HG02938 (cell line): ENCODE results near the gene PPM1H.
"Not testable (repeated sequence)": the region's sequence is repeated elsewhere in the genome, so short reads cannot be mapped to it uniquely, and the experiment has no call there.

ENCODE experiments used
- ATAC-seq: cut with Tn5 transposase; IDR thresholded peaks from one replicate; pipeline ENCODE4 v1.9.1; 2021; ENCODE audit warnings: mild to moderate bottlenecking, moderate library complexity; ENCODE audit not compliant: unreplicated experiment

Gene PPM1H

DNA sequence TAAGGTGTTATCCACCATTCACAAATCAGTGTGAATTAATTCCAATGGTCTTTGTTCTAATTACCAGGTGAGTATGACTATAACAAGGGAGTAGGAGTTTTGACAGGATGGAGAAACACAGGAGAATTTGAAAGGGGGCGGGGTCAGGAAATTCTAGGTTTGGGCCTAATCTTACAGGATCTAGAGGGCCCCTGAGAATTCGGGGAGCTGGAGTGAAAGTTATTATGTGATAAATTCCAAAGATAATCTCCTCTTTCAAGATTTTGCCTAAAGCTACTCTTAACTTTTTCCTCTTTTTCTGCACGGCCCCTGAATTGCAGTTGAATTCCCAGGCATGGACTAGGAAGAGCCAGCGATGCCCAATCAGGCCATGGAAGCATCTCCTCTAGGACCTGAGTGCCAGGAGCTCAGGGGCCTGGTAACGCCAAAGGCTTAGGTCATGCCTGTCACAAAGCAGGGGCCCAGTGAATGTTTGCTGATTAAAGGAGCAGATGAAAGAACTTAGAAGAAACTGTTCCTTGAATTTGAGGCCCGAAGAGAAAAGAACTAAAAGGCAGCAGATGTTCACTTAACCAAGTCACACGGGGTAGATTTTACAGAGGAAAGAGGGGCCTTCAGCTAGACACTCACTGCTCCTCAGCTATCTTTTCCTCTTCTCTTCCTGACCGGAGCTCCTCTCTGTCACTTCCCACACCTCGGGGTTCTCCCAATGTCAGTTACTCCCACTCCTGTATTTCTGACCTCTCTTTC lies 195.5 kb downstream of the PPM1H start:
- no peak for ATAC-seq

DNA sequence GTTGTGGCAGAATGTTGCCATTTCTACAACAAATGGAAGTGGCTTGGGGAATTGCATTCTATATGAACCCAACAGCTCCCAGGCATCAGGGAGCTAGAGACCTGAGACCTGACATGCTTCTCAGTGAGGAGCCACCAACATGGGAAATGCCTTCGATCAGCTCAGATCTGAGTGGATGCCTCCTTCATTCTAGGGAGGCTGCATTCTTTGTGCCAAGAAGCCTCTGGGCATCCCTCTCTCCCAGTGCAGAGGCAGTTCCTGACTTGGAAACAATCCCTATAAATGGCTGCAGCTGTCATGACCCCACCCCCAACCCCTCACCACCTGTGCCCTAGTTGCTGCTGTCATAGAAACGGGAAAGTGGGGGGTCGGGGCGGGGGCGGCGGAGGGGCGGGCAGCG lies 196.3 kb downstream of the PPM1H start:
- ATAC-seq = no peak

DNA sequence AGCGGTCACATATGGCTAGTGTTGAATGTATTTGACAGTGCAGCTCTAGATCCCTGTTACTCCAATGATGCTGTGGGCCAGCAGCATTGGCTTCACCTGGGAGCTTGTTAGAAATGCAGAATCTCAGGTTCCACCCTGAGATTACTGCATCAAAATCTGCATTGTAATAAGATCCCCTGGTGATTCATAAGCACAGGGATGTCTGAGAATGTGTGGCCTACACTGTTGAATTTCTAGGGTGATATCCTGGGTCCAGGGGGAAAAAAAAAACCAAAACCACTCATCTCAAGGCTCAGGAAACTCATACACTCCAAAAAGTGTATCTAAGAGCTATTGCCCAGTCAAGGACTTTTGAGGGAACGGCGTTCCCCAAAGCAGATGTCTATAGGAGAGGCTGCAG lies 196.8 kb downstream of the PPM1H start:
- ATAC-seq = no peak

DNA sequence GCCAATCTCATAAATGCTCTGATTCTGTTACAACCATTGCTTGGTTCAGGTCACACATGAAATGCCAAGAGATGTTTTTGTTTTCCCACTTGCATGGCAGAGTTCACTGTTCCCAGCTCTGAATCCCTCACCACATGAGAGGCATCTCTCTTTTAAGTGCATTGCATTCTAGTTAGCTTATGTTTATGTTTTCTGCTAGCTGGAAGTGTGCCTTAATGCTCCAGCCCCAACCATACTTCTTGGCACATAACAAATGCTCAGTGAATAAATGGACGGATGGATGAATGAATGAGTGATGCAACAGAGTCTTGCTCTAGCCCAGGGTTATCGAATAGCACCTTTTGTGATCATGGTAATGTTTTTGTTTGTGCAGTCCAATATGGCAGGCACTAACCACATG lies 197.3 kb downstream of the PPM1H start:
- ATAC-seq = no peak

DNA sequence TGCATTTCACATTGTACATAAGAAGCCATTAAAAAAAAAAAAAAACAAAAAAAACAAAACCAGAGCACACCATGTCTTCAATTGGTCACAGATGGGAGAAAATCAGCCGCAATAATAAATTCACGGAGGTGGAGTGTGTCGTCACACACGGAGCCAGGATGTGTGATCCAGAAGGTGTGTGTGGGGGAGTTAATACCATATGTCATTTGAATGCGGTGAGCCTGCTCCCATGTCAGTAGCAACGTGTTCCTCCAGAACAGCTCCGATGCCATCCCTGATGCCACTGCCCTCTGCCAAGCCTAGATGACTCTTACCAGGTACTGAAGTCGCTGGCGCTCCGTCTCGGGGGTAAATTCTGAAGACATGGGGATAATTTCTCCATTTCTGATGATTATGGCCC lies 197.8 kb downstream of the PPM1H start:
- no peak for ATAC-seq

DNA sequence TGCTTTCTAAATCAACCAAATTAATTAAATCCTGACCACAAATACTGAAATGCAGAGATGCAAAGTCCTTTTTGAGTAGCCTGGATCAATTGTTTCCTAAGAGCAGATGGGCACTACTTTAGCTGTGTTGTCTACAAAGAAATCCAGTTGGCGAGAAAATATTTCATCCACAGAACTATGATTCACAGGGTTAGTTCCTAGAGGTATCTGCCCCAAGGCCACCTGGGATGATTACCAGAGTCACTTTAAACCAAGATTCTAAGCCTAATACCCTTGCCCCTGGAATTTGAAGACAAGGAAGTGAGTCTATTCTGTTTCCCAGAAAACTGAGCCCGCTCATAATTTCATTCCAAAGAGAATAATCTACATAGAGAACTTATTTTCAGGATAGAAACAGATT lies 198.4 kb downstream of the PPM1H start:
- ATAC-seq = no peak

DNA sequence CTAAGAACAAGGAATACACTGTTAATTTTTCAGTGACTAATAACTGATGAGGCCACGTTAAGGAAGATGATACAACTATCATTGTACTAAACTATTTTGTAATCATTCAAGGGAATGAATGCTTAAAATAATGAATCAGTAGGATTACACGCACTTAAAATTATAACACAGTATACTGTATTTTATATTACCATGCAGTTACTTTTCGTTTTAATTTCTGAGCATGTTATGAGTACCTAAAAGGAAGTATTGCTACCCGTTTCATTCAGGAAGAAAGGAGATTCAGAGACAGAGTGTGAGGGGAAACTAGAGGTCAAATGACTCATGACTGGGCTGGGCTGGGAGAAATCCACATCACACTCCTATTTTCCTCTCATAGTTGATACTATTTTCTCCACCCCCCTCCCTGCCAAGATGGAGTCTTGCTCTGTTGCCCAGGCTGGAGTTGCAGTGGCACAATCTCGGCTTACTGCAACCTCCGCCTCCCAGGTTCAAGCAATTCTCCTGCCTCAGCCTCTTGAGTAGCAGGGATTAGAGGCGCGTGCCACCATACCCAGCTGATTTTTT lies 202.0 kb downstream of the PPM1H start:
- no peak for ATAC-seq

DNA sequence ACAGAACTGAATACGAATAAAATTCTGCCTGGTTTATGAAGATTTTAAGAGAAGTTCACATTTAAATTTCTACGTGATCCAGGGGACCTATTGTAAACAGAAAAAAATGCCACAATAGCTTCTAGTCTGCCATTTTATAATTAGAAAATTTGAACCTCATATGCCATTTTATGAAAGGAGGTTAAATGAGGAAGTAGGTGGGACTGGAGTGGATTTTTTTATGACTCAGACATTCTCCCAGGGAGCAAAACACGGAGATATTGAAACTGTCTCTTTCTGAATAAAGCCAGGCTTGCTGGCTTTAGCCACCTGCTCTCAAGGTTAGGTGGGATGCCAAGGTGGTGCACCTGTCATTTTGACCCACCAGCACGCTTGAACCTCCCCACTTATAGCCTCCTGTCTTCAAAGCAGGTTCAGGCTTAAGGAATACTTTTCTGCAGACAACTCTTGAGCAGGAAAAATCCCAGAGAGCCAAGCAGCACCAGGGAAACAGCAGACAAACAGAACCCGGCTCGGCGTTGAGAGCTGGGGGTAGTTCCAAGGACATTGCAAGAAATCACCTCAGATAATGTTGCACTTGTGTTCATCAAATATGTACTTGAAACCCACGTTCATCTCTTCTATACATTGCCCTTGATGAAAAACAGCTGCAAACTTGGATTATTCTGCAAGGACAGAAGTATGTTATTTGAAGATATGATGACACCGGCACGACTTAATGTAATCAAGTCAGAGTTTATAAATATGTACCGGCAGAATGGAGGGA lies 203.7 kb downstream of the PPM1H start:
- ATAC-seq = no peak

DNA sequence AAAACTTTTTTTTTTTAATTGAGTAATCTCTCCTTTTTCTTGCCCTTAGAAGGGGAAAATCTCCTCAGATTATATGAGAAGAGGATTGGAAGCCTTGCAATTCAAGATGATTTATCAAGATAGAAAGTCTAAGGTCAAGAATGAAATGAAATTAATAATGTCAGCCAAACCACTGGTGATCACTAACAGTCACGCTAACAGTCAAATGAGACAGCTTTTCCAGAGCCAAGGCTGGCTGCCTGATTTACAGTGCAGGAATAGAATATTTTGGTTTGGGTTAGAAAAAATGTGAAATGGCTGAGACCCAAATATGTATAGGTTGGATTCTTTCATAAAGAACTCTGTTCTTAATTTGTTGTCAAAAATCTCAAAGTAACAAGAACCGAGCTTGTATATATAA lies 204.3 kb downstream of the PPM1H start:
- no peak for ATAC-seq

DNA sequence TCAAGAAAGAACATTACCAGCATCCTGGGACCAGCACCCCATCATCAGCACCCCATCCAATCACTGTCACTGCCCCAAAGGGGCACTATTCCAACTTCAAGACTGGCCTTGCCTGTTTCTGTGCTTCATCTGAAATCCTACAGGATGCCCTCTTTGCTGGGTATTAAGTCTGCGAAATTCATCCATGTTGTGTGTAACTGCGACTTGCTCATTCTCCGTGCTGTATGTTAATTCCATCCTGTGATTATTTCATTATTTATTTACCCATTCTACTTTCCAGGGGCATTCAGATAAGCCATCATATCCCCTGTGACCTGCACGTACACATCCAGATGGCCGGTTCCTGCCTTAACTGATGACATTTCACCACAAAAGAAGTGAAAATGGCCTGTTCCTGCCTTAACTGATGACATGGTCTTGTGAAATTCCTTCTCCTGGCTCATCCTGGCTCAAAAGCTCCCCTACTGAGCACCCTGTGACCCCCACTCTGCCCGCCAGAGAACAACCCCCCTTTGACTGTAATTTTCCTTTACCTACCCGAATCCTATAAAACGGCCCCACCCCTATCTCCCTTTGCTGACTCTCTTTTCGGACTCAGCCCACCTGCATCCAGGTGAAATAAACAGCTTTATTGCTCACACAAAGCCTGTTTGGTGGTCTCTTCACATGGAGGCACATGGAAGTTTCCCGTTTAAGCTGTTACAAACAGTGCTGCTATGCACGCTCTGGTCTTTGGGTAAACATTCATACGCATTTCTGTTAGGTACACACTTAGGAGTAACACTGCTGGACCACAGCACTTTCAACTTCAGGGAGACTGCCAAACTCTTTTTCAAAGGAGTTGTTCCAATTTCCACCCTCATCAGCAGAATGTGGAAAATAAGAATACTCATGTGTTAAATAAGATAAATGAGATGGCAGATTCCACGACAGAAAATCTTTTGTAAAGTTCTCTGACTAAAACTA lies 205.1 kb downstream of the PPM1H start:
- ATAC-seq = not testable (repeated sequence)

DNA sequence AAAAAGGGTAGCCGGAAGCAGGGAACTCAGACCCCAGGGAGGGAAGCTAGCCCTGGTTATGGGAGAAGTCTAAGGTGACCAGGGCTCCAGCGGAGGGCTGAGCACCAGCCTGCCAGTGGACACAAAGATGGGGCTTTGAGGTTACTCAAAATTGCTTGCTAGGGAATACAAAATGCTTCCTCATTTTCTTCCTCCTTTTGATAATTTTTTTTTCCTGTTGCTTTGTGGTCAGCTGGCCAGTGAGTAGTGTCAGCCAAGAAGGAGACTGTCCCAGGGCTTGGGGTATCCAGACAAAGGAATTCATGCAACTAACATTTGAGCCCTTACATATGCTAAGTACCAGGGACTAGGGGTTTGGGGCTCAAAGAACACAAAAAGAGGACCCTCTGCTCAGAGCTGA lies 206.2 kb downstream of the PPM1H start:
- no peak for ATAC-seq

DNA sequence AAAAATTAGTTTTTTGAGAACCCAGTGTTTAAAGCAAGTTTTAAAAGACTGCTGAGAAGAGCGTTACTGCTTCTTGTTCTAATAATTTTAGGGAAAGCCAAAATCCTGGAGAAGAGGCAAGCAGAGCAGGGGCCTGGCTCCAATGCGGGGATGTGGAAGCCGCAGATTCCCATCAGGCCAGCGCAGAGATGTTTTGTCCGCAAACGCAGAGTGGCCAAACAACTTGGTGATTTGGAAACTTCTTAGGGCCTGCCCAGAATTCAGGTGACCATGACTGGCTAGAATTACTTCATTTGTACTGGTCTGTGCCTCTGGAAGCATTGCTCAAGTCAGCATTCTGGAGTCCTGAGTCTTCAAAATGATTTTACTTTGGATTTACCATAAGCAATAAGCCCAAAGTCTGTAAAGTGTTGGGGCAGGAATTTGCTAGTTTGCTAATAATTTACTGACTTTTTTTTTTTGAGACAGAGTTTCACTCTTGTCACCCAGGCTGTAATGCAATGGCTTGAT lies 208.4 kb downstream of the PPM1H start:
- ATAC-seq = no peak

DNA sequence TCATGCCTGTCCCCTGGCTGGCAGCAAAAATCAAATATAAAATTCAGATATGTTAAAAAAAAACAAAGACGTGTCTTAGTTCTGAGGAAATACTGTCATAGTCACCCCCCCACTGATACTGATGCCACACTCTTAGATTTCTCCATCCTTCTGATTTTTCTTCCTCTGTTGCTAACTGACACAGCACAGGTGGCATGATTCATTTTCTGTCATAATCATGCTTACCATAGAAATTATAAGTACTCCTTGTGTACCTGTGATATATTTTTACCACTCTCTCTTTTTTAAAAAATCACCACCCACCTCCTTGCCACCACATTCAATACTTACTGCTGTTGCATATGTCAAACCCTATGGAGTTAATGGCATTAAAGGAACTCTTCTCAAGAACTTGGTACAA lies 209.2 kb downstream of the PPM1H start:
- ATAC-seq = no peak

DNA sequence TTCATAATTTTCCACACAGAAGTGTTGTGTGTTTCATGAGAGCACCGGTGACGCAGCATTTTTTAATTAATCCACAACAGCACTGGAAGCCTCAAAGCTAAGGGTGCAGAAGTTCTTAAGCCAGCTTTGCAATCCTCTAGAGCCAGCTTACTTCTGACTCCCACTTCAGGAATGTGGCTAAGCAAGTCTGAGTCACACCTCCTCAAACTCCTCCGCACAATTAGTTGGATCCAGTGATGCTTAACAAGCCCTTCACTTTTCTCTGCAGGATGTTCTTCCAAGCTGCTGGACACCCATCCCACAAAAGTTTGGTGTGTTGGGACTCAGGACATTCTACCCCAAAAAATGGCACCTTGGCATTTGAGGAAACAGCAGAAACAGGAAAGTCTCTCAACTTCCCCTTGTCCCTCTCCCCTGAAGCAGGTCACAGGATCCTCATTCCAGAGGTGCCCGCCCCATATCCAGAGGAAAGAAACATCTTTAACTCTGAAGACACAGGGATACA lies 210.0 kb downstream of the PPM1H start:
- no peak for ATAC-seq

DNA sequence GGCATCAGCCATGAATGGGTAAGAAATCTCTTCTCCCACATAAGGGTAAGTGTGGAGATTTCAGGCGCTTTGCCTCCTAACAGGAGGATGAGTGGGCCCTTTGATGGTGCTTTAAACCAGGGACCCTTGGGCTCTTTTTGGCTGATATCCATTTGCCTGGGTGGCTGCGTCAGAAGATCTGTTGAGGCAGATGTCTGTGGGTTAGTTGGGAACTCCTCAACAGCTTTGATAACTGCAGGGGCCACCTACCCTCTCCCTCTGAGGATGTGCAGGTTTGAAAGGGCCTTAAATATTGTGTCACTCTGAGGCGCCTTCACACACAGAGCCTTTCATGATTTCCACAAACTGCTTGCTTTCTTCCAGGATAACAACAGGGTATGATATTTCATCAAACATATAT lies 210.7 kb downstream of the PPM1H start:
- no peak for ATAC-seq

DNA sequence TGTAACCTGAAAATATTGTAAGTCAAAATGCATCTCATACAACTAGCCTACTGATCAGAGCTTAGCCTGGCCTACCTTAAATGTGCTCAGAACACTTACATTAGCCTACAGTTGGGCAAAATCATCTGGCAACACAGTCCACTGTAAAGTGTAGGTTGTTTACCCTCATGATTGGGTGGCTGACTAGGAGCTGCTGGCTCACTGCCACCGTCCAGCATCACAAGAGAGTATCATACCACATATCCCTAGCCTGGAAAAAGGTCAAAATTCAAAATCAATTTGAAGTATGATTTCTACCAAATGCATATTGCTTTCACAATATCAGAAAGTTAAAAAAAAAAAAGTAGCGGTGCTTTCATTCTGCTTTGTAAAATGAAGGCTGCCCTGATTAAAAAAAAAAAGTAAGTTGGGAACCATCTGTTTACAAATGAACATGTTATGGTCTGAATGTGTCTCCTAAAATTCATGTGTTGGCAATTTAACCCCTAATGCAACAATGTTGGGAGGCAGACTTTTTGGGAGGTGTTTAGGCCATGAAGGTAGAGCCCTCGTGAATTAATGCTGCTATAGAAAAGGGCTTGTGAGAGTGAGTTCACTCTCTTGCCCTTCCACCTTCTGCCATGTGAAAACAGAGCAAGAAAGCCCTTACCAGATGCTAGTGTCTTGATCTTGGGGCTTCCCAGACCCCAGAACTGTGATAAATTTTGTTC lies 211.8 kb downstream of the PPM1H start:
- ATAC-seq = no peak

DNA sequence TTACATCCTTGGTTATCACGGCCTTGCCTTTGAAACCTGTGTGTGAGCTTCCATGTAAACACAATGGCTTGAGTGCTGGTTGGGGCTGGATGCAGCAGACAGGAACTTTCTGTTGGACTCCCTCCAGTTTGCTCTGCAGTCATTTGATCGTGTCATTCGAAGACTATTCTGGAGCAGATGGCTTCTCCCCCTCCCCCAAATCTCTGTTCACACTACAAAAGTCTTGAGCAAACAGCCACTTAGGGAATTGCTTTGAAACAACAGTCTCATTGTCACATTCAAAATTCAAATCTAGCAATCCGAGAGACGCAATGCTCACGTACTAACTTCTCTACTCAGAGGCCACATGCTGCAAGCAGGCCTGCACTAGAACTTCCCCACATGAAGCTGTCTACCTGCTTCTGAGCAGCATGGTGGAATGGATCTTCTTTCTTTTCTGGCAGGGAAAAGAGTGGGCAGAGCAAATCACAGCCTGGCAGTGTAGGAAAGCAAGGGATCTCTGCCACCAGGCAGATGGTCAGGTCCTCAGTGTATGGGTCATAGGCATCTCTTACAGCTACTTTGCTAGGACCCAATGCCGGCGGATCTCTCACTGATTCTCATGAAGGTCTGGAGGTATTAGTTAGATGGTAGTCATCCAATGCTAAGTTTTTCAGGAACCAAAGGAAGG lies 214.2 kb downstream of the PPM1H start:
- ATAC-seq = no peak

DNA sequence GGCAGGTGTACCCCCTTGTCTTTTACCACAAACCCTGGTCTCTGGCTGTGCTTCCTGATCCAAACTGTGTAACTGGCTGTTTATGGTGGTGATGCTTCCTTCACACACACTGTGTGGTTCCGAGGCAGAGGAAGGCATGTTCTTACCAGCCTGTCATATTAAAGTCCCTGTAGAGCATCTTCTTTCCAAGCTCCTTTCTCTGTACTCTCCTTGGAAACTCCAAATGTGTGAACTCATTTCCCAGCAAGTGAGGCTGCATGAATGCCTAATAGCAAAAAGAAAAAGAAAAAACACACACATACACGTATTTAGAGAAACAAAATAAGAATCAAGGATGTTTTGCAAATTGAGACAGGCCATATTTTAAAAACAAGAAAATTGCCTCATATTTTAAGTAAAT lies 214.9 kb downstream of the PPM1H start:
- ATAC-seq = no peak

DNA sequence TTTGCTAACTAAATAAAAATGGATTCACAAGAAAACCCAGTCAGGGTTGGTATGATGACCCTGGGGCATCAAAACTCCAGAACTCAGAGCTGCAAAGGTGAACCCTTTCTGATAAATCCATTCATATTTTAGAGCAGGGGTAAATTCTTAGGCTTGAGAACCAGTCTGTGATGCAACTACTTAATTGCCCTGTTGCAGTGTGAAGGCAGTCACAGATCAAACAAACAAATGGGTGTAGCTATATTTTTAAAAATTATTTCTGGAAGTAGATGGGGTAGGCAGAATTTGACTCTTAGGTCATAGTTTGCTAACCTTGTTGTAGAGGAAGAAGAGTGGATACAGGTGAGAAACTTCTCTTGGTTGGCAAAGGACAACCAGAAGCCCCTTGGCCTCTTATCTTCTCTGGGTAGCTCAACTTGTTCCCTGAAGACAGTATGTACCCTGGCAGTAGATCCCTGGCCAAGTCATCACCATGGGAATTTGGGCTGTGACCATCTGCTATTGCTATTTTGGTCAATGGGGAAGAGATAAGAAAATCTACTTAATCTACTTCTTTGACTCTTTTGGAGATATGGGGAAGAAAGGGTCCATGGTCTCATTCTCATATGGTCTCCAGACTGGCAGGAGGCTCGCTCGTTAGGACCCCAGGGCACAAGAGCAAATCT lies 216.1 kb downstream of the PPM1H start:
- ATAC-seq = no peak
